SJSA1 (cell line): ENCODE measurements around the gene NRSN2. TPM values are rescaled to one million over a fixed set of nuclear protein-coding genes. Genes with fewer than 3 reads are reported as not detected.
"Not testable (repeated sequence)": the region's sequence is repeated elsewhere in the genome, so short reads cannot be mapped to it uniquely, and the experiment has no call there.

Source experiments
- DNase-seq, 2 experiments: peaks; one replicate each; pipeline ENCODE4 v3.0.0-alpha.2; 2015 to 2020; ENCODE audit warnings: low spot score in 2 of 2, low read depth in 1 of 2
- H3K27ac ChIP-seq: fragments of 250-450 bp; sonication (Bioruptor Pico); 2 replicates; pipeline ENCODE4 v1.5.1; 2020; ENCODE audit warnings: mild to moderate bottlenecking, moderate library complexity
- H3K27me3 ChIP-seq: fragments of 250-450 bp; sonication (Bioruptor Pico); replicated peaks from 2 replicates; pipeline ENCODE4 v1.5.1; 2020; ENCODE audit warnings: mild to moderate bottlenecking, moderate library complexity
- H3K36me3 ChIP-seq: fragments of 250-450 bp; sonication (Bioruptor Pico); 2 replicates; pipeline ENCODE4 v1.5.1; 2020; ENCODE audit warnings: mild to moderate bottlenecking
- H3K4me1 ChIP-seq: fragments of 250-450 bp; sonication (Bioruptor Pico); replicated peaks from 2 replicates; pipeline ENCODE4 v1.6.1; 2021; ENCODE audit warnings: mild to moderate bottlenecking
- H3K4me3 ChIP-seq: fragments of 250-450 bp; sonication (Bioruptor Pico); 2 replicates; pipeline ENCODE4 v1.5.1; 2020; ENCODE audit warnings: mild to moderate bottlenecking
- H3K9me3 ChIP-seq: fragments of 250-450 bp; sonication (Bioruptor Pico); replicated peaks from 2 replicates; pipeline ENCODE4 v1.5.1; 2020; ENCODE audit warnings: mild to moderate bottlenecking
- total RNA-seq: library from RNA; depleted of rRNA; stranded (reverse); fragments of >200 nt; shearing (Covaris generic); gene quantifications from 2 replicates; pipeline ENCODE4 v1.2.3, GENCODE V29; 2014

Gene NRSN2
- total RNA-seq, 1 experiment from 2014 or later: 37.5 TPM

DNA sequence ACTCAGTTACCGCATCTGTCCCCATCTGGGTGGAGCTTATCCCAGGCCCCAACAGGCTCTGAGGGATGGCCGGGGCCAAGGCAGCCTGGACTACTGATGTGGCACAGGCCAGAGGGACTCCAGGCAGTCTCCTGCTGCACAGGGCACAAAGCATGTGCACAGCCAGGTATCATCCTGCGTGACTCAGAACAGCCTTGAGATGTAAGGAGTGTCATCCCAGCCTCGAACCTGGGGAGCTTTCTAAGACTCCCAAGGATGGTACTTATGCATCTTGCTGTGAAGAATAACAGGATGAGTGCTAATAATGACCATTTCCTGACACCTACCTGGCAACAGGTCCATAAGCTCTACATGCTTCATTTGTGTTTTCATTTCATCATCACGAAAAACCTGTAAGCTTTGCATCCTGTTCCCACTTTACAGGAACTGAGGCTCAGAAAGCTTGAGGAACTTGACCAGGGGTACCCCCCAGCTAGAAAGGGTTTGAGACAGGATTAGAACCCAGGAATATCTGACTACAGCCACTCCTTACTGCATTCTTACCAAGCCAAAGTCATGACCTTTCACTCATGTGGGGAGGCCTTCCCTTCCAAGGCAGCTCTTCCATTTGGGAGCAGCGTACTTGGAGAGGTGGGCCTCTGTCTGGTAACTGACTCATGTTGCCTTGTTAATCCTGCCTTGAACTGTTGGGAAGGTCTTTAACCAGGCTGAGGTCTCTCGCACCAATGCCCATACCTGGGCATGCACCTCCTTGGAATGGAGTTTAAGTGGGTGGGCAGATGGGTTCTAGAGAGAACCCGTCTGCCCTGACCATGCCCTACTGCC, 35.6 kb downstream of the NRSN2 start:
- Histone ChIP-seq H3K4me1 (peaks cover 9% of the 10 kb centered on the region), H3K4me3 (peak overlapping the region; percentile 68), H3K36me3 (peaks cover under 1% of the 10 kb centered on the region; the same call in 1 of the 2 replicates), H3K27ac (no peak overlapping the region), H3K27me3 (no peaks in the 10 kb centered on the region), H3K9me3 (no peaks in the 10 kb centered on the region)
- DNase-seq: no peak

DNA sequence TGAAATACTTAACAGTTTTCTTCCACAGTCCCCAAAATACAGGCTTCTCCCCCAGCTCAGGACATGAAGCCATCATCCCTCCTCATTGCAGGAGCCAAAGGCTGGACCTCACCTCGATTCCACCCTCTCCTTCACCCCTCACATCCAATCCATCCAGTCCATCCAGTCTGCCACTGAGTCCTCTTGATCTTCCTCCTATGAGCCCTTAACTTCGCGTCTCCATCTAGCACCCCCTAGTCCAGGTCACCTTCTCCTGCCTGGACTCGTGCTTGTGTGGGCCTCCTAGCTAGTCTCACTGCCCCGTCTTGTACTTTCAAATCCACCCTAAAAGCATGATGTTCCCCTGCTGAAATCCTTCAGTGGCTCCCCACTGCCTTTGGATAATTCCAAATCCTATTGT, 37.0 kb downstream of the NRSN2 start:
- Histone ChIP-seq H3K36me3 (peaks cover 14% of the 10 kb centered on the region), H3K9me3 (no peaks in the 10 kb centered on the region), H3K4me1 (peaks cover 9% of the 10 kb centered on the region), H3K27ac (no peak overlapping the region), H3K27me3 (no peaks in the 10 kb centered on the region), H3K4me3 (no peak overlapping the region)
- DNase-seq: no peak

DNA sequence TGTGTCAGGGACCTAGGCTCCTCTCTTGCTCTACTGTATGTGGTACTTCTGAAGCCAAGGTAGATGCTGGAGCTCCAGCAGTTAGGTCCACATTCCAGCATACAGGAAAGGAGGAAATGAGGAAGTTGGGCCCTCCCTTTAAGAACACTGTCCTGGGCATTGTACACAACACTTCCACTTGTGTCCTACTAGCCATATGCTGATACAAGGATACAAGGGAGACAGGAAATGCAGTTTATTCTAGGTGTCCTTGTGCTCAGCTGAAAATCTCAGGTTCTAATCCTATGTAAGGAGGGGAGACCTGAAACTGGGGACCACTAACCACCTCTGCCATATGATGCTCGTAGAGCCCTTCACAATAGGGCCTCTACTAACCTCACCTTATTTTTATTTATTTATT, 37.8 kb downstream of the NRSN2 start:
- Histone ChIP-seq H3K27ac (no peak overlapping the region), H3K4me3 (no peak overlapping the region), H3K36me3 (peaks cover 22% of the 10 kb centered on the region), H3K9me3 (no peaks in the 10 kb centered on the region), H3K27me3 (no peaks in the 10 kb centered on the region), H3K4me1 (peaks cover 9% of the 10 kb centered on the region)
- no peak for DNase-seq

DNA sequence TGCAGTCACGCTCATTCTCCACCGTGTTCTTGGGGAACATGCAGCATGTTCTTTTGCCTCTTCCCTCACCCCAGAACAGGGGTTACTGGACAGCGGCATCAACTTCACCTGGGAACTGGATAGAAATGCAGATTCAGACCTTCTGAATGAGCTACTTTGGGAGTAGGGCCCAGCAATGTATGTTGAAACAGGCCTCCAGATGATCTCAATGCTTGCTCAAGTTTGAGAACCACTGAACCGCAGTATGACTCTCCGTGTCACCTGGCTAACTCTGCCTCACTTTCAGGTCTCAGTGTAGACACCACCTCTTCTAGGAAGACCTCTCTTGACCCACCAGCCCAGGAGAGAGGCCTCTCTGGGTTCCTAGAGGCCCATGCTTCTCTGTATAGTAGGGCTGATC, 38.5 kb downstream of the NRSN2 start:
- H3K4me1 ChIP-seq: peaks cover 5% of the 10 kb centered on the region
- no peak for DNase-seq
- H3K36me3 ChIP-seq: peaks cover 25% of the 10 kb centered on the region
- no peak overlapping the region for H3K4me3 ChIP-seq
- no peaks in the 10 kb centered on the region for H3K27me3 ChIP-seq
- no peaks in the 10 kb centered on the region for H3K9me3 ChIP-seq
- no peak overlapping the region for H3K27ac ChIP-seq

DNA sequence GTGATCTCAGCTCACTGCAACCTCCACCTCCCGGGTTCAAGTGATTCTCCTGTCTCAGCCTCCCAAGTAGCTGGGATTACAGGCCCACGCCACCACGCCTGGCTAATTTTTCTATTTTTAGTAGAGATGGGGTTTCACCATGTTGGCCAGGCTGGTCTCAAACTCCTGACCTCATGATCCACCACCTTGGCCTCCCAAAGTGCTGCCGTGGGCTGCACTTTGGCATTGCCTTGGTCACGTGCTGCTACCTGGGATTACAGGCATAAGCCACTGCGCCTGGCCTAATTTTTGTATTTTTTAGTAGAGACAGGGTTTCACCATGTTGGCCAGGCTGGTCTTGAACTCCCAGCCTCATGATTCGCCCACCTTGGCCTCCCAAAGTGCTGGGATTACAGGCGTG, 39.7 kb downstream of the NRSN2 start:
- H3K4me3 ChIP-seq, H3K4me1 ChIP-seq, DNase-seq, H3K27me3 ChIP-seq, H3K9me3 ChIP-seq, H3K27ac ChIP-seq: not testable (repeated sequence)
- H3K36me3 ChIP-seq: peaks cover 35% of the 10 kb centered on the region

DNA sequence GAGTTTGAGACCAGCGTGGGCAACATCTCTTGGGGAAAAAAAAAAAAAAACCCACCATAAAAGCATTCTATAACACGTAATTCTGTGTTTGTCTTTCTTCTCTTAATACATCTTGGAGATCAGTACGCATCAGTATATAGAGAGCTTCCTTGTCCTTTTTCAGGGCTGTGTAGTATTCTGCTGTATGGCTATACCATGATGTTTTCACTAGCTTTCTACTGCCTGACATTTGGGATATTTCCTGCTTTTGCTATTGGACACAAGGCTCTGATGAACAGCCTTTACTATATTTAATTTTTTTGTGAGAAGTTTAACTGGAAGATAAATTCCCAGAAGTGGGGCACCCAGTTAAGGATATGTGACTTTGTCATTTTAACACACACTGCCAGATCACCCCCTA, 40.6 kb downstream of the NRSN2 start:
- Histone ChIP-seq H3K4me1 (no peaks in the 10 kb centered on the region), H3K4me3 (no peak overlapping the region), H3K36me3 (peaks cover 41% of the 10 kb centered on the region), H3K27me3 (no peaks in the 10 kb centered on the region), H3K27ac (no peak overlapping the region), H3K9me3 (no peaks in the 10 kb centered on the region)
- no peak for DNase-seq

DNA sequence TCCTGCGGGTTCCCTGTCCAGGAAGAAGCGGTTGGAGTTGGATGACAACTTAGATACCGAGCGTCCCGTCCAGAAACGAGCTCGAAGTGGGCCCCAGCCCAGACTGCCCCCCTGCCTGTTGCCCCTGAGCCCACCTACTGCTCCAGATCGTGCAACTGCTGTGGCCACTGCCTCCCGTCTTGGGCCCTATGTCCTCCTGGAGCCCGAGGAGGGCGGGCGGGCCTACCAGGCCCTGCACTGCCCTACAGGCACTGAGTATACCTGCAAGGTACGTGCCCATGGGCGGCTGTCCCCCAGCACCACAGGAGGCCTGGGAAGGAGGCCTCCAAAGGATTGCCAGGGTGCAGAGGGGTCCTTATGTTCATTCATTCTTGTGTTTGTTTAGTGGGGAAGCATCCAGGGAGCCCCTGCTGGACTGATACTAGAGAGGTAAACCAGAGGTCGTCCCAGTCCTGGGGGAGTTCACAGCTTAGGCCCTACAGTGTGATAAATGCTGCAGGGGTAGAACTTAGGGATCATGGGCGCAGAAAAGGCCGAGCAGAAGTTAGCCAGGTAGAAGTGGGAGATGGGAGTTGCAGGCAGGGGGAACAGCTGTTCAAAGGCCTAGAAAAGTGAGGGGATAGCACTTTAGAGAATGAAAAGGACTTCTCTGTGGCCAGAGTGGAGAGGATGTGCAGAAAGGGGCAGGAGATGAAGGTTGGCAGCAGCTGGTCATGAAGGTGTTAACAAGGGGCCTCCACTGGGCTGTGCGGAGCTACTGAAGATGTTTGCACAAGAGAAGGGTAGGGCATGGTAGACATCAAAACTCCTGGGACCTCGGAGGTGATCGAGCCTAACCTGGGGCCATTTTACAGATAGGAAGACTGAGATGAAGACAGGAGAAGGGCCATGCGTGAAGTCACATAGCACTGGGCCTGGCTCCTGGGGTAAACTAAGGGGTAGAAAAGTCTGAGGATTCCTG, 41.4 kb downstream of the NRSN2 start:
- H3K4me3 ChIP-seq: no peak overlapping the region
- peaks cover 46% of the 10 kb centered on the region for H3K36me3 ChIP-seq
- no peaks in the 10 kb centered on the region for H3K27me3 ChIP-seq

DNA sequence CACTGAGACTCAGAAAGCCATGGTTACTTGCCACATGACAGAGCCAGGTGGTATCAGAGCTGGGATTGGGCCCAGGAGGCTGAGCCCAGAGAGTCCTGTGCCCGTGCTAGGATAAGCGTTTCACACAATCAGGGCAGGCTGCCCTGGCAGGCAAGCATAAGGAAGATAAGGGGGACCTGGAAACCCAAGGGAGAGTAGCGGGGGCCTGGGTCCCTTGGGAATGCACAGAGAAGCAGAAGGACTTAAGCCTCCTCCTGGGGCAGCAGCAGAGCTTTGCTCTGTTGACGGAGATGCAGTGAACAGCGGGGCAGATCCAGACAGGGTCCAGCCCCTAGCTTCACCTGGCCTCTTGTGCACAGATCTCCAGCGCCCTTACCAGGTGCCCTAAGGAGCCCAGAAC, 42.3 kb downstream of the NRSN2 start:
- H3K36me3 ChIP-seq: peaks cover 52% of the 10 kb centered on the region
- H3K27ac ChIP-seq: no peak overlapping the region
- no peaks in the 10 kb centered on the region for H3K9me3 ChIP-seq

More for the DNA sequence above, 41.4 kb downstream of the NRSN2 start:
- H3K4me1 ChIP-seq: no peaks in the 10 kb centered on the region
- DNase-seq: no peak
- no peaks in the 10 kb centered on the region for H3K9me3 ChIP-seq
- no peak overlapping the region for H3K27ac ChIP-seq

DNA sequence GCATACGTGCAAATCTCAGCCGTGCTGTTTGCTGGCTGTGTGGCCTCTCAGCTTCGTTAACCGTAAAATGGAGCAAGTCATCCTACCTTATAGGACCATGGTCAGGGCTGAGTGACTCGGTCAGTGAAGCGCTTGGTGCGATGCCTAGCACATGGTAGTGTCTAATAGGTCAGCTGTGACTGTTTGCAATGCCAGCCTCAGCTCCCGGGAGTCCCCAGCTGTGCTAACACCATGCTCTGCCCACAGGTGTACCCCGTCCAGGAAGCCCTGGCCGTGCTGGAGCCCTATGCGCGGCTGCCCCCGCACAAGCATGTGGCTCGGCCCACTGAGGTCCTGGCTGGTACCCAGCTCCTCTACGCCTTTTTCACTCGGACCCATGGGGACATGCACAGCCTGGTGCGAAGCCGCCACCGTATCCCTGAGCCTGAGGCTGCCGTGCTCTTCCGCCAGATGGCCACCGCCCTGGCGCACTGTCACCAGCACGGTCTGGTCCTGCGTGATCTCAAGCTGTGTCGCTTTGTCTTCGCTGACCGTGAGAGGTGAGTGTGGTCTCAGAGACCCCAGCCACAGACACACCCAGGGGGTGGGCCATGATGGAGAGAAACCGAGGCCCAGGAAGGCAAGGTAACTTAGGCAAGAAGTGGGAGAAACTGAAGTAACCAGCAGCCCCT, 44.3 kb downstream of the NRSN2 start:
- Histone ChIP-seq H3K4me3 (no peak overlapping the region), H3K9me3 (no peaks in the 10 kb centered on the region), H3K27me3 (no peaks in the 10 kb centered on the region), H3K36me3 (peaks cover 71% of the 10 kb centered on the region), H3K4me1 (no peaks in the 10 kb centered on the region), H3K27ac (no peak overlapping the region)
- DNase-seq: no peak

More for the DNA sequence above, 42.3 kb downstream of the NRSN2 start:
- no peak for DNase-seq
- no peaks in the 10 kb centered on the region for H3K27me3 ChIP-seq
- no peaks in the 10 kb centered on the region for H3K4me1 ChIP-seq
- H3K4me3 ChIP-seq: no peak overlapping the region

DNA sequence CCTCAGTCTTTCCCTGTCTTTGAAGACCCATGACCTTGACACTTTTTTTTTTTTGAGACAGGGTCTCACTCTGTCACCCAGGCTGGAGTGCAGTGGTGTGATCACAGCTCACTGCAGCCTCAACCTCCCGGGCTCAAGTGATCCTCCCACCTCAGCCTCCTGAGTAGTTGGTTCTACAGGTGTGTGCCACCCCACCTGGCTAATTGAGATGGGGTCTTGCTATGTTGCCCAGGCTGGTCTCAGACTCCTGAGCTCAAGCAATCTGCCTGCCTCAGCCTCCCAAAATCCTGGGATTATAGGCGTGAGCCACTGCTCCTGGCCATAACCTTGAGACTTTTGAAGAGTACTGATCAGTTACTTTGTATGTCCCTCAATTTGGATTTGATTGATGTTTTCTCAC, 46.4 kb downstream of the NRSN2 start:
- H3K36me3 ChIP-seq: peaks cover 82% of the 10 kb centered on the region

DNA sequence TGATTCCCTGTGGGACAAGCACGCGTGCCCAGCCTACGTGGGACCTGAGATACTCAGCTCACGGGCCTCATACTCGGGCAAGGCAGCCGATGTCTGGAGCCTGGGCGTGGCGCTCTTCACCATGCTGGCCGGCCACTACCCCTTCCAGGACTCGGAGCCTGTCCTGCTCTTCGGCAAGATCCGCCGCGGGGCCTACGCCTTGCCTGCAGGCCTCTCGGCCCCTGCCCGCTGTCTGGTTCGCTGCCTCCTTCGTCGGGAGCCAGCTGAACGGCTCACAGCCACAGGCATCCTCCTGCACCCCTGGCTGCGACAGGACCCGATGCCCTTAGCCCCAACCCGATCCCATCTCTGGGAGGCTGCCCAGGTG, 49.3 kb downstream of the NRSN2 start:
- Histone ChIP-seq H3K4me3 (no peak overlapping the region), H3K27me3 (no peaks in the 10 kb centered on the region), H3K9me3 (no peaks in the 10 kb centered on the region), H3K4me1 (no peaks in the 10 kb centered on the region), H3K27ac (no peak overlapping the region), H3K36me3 (peaks cover 59% of the 10 kb centered on the region)
- DNase-seq: no peak

More for the DNA sequence above, 46.4 kb downstream of the NRSN2 start:
- not testable (repeated sequence) for DNase-seq, H3K4me1 ChIP-seq, H3K27me3 ChIP-seq, H3K27ac ChIP-seq, H3K9me3 ChIP-seq, H3K4me3 ChIP-seq

DNA sequence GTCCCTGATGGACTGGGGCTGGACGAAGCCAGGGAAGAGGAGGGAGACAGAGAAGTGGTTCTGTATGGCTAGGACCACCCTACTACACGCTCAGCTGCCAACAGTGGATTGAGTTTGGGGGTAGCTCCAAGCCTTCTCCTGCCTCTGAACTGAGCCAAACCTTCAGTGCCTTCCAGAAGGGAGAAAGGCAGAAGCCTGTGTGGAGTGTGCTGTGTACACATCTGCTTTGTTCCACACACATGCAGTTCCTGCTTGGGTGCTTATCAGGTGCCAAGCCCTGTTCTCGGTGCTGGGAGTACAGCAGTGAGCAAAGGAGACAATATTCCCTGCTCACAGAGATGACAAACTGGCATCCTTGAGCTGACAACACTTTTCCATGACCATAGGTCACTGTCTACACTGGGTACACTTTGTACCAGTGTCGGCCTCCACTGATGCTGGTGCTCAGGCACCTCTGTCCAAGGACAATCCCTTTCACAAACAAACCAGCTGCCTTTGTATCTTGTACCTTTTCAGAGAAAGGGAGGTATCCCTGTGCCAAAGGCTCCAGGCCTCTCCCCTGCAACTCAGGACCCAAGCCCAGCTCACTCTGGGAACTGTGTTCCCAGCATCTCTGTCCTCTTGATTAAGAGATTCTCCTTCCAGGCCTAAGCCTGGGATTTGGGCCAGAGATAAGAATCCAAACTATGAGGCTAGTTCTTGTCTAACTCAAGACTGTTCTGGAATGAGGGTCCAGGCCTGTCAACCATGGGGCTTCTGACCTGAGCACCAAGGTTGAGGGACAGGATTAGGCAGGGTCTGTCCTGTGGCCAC, 49.9 kb downstream of the NRSN2 start:
- peaks cover 53% of the 10 kb centered on the region for H3K36me3 ChIP-seq
- H3K4me1 ChIP-seq: no peaks in the 10 kb centered on the region; the same call in 1 of the 2 replicates
- no peak overlapping the region for H3K27ac ChIP-seq
- no peak for DNase-seq
- H3K9me3 ChIP-seq: no peaks in the 10 kb centered on the region
- H3K27me3 ChIP-seq: no peaks in the 10 kb centered on the region
- no peak overlapping the region for H3K4me3 ChIP-seq
